MM.1S (cell line): ENCODE data around the gene PTS.

Experiments used
- EZH2 ChIP-seq: fragments of 300-600 bp; sonication (generic); optimal IDR thresholded peaks from 2 replicates; pipeline ENCODE3; 2017; ENCODE audit warnings: low read depth, mild to moderate bottlenecking, antibody characterized with exemption, low read length, mixed read lengths
- EZH2phosphoT487 ChIP-seq: fragments of 300-600 bp; sonication (generic); IDR thresholded peaks from 2 replicates; pipeline ENCODE4 v1.6.1; 2018; ENCODE audit warnings: antibody characterized with exemption, low read length
- TF ChIP-seq, protein P1 (sequence below): fragments of 300-600 bp; sonication (generic); IDR thresholded peaks from 2 replicates; pipeline ENCODE4 v1.5.1; 2016; ENCODE audit warnings: antibody characterized with exemption, low read length, mixed read lengths

GRCh38 chr11:112225753-112226061, 521 bp upstream of the PTS start:
- TF ChIP-seq, protein P1, sequence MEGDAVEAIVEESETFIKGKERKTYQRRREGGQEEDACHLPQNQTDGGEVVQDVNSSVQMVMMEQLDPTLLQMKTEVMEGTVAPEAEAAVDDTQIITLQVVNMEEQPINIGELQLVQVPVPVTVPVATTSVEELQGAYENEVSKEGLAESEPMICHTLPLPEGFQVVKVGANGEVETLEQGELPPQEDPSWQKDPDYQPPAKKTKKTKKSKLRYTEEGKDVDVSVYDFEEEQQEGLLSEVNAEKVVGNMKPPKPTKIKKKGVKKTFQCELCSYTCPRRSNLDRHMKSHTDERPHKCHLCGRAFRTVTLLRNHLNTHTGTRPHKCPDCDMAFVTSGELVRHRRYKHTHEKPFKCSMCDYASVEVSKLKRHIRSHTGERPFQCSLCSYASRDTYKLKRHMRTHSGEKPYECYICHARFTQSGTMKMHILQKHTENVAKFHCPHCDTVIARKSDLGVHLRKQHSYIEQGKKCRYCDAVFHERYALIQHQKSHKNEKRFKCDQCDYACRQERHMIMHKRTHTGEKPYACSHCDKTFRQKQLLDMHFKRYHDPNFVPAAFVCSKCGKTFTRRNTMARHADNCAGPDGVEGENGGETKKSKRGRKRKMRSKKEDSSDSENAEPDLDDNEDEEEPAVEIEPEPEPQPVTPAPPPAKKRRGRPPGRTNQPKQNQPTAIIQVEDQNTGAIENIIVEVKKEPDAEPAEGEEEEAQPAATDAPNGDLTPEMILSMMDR: no peak
- TF ChIP-seq EZH2 (no peak), EZH2phosphoT487 (no peak)
